DND-41 (cell line): ENCODE results near the gene FAM163B.

ENCODE experiments used
- ATAC-seq: fragments of 200-7000 bp; cut with Tn5 transposase; 3 replicates; pipeline ENCODE4 v1.9.1; 2021; ENCODE audit warnings: low read depth; ENCODE audit not compliant: insufficient read depth
- DNase-seq: peaks from one replicate; pipeline ENCODE4 v3.0.0-alpha.2; 2020
- H2AFZ ChIP-seq: 2 replicates; pipeline ENCODE4 v1.6.0; 2012; ENCODE audit warnings: low read depth, low read length
- H3K27ac ChIP-seq: 2 replicates; pipeline ENCODE4 v1.5.1; 2012; ENCODE audit warnings: low read length, inconsistent platforms
- H3K27me3 ChIP-seq: fragments of 200-600 bp; sonication (generic); 2 replicates; pipeline ENCODE4 v1.6.0; 2012; ENCODE audit warnings: low read length, mild to moderate bottlenecking, inconsistent platforms; ENCODE audit not compliant: insufficient read depth, poor library complexity
- H3K36me3 ChIP-seq: 2 replicates; pipeline ENCODE4 v1.5.1; 2012; ENCODE audit warnings: low read length, inconsistent platforms; ENCODE audit not compliant: insufficient read depth
- H3K4me1 ChIP-seq: 2 replicates; pipeline ENCODE4 v1.5.1; 2012; ENCODE audit warnings: mild to moderate bottlenecking, low read length; ENCODE audit not compliant: insufficient read depth
- H3K4me2 ChIP-seq: 2 replicates; pipeline ENCODE4 v1.6.0; 2012; ENCODE audit warnings: mild to moderate bottlenecking, moderate library complexity, low read length, inconsistent platforms; ENCODE audit not compliant: insufficient read depth
- H3K4me3 ChIP-seq, 2 experiments: fragments of 200-600 bp in 1 of 2; shearing (Covaris generic) in 1 of 2; 2 replicates each; pipeline ENCODE4 v1.5.1; 2012 to 2016; ENCODE audit warnings: inconsistent platforms in 2 of 2, low read length in 2 of 2, mild to moderate bottlenecking in 2 of 2, low read depth in 1 of 2, moderate library complexity in 1 of 2
- H3K79me2 ChIP-seq: 2 replicates; pipeline ENCODE4 v1.6.0; 2012; ENCODE audit warnings: low read length, inconsistent platforms; ENCODE audit not compliant: insufficient read depth
- H3K9ac ChIP-seq: 2 replicates; pipeline ENCODE4 v1.6.0; 2012; ENCODE audit warnings: low read depth, mild to moderate bottlenecking, inconsistent platforms, low read length, moderate library complexity
- H3K9me3 ChIP-seq: 2 replicates; pipeline ENCODE4 v1.5.1; 2012; ENCODE audit warnings: low read length, moderate library complexity, mild to moderate bottlenecking, inconsistent platforms; ENCODE audit not compliant: insufficient read depth, severe bottlenecking
- H4K20me1 ChIP-seq: 2 replicates; pipeline ENCODE4 v1.6.0; 2012; ENCODE audit warnings: low read length; ENCODE audit not compliant: insufficient read depth
- CTCF ChIP-seq: IDR thresholded peaks from 2 replicates; pipeline ENCODE4 v1.5.1; 2012; ENCODE audit warnings: borderline replicate concordance, low read length, moderate library complexity, mild to moderate bottlenecking; ENCODE audit not compliant: poor library complexity, severe bottlenecking; ENCODE audit errors: extremely low read depth
- EZH2 ChIP-seq: IDR thresholded peaks from 3 replicates; pipeline ENCODE4 v1.6.1; 2012; ENCODE audit warnings: borderline replicate concordance, low read depth, mild to moderate bottlenecking, moderate library complexity, low read length, inconsistent platforms; ENCODE audit not compliant: severe bottlenecking

The FAM163B gene

GRCh38 chr9:133605856-133606707 lies 3.1 kb downstream of the FAM163B start:
- Histone ChIP-seq H4K20me1 (no peaks in the 10 kb centered on the region), H3K79me2 (no peaks in the 10 kb centered on the region), H3K9ac (no peak overlapping the region), H3K4me1 (no peaks in the 10 kb centered on the region), H3K4me2 (no peak overlapping the region), H3K27ac (no peak overlapping the region), H3K36me3 (no peaks in the 10 kb centered on the region), H3K27me3 (no peaks in the 10 kb centered on the region), H3K9me3 (no peaks in the 10 kb centered on the region), H2AFZ (no peak overlapping the region), H3K4me3 (no peak overlapping the region)
- ATAC-seq (no peak), DNase-seq (no peak)
- TF ChIP-seq EZH2 = no peak
- TF ChIP-seq CTCF = no peak

GRCh38 chr9:133605446-133605845 lies 3.7 kb downstream of the FAM163B start:
- Histone ChIP-seq H3K4me3 (no peak overlapping the region), H3K79me2 (no peaks in the 10 kb centered on the region), H3K4me1 (no peaks in the 10 kb centered on the region), H2AFZ (no peak overlapping the region), H3K9ac (no peak overlapping the region), H3K36me3 (no peaks in the 10 kb centered on the region), H3K27me3 (no peaks in the 10 kb centered on the region), H3K9me3 (no peaks in the 10 kb centered on the region), H4K20me1 (no peaks in the 10 kb centered on the region), H3K4me2 (no peak overlapping the region), H3K27ac (no peak overlapping the region)
- TF ChIP-seq CTCF = no peak
- no peak for TF ChIP-seq EZH2
- ATAC-seq (no peak), DNase-seq (no peak)

- TF ChIP-seq CTCF = no peak
- TF ChIP-seq EZH2 = no peak
- no peak overlapping the region for H3K4me2 ChIP-seq
Observed at GRCh38 chr9:133604856-133605255, 4.3 kb downstream of the FAM163B start.

More at GRCh38 chr9:133604856-133605255, 4.3 kb downstream of the FAM163B start:
- H2AFZ ChIP-seq = no peak overlapping the region
- ATAC-seq = no peak
- no peaks in the 10 kb centered on the region for H3K9me3 ChIP-seq
- no peak overlapping the region for H3K4me3 ChIP-seq
- H3K4me1 ChIP-seq = no peaks in the 10 kb centered on the region
- H3K79me2 ChIP-seq = no peaks in the 10 kb centered on the region
- H3K27me3 ChIP-seq = no peaks in the 10 kb centered on the region
- H3K36me3 ChIP-seq = no peaks in the 10 kb centered on the region
- H3K9ac ChIP-seq = no peak overlapping the region
- H4K20me1 ChIP-seq = no peaks in the 10 kb centered on the region
- no peak overlapping the region for H3K27ac ChIP-seq
- no peak for DNase-seq
